HUDEP-2 (cell line): ENCODE data around the gene AADAT.
A peak's percentile ranks its signal among the peaks of the same experiment; 100 is the strongest.

Source experiments
- DNase-seq, 76 experiments: peaks; one replicate each; lab custom pipeline; 2025; ENCODE audit not compliant: unreplicated experiment in 76 of 76; lab: John Stamatoyannopoulos, UW

AADAT gene

GRCh38 chr4:170035845-170036244 is 53.9 kb downstream of the AADAT start:
- DNase-seq, result no peak

- DNase-seq, result no peak
Observed at GRCh38 chr4:170035231-170035630, 54.5 kb downstream of the AADAT start.

- DNase-seq, result no peak
Observed at GRCh38 chr4:170033999-170034398, 55.8 kb downstream of the AADAT start.

- no peak for DNase-seq
Observed at GRCh38 chr4:170030121-170030520, 59.6 kb downstream of the AADAT start.

- DNase-seq, result peak; percentile 12 to 95 (median 86)
Observed at GRCh38 chr4:170027181-170027829, 62.5 kb downstream of the AADAT start.

- peak in 73 of 76 experiments; percentile 4 to 83 (median 68) for DNase-seq
Observed at GRCh38 chr4:170026253-170027021, 63.3 kb downstream of the AADAT start, which contains the start of gene MFAP3L. Gene MFAP3L, minus strand, starts transcription at chr4:170026395. Its CDS starts 20,518 bp downstream, at chr4:170005877.

GRCh38 chr4:170025523-170026252 is 64.1 kb downstream of the AADAT start:
- peak in 5 of 76 experiments; percentile 4 to 34 (median 31) for DNase-seq

GRCh38 chr4:170022211-170022610 is 67.5 kb downstream of the AADAT start:
- no peak for DNase-seq

- no peak for DNase-seq
Observed at GRCh38 chr4:170017252-170017651, 72.5 kb downstream of the AADAT start.

GRCh38 chr4:170015285-170015684 is 74.5 kb downstream of the AADAT start:
- no peak for DNase-seq

- no peak for DNase-seq
Observed at GRCh38 chr4:170014359-170015011, 75.3 kb downstream of the AADAT start.

- no peak for DNase-seq
Observed at GRCh38 chr4:170012629-170012958, 77.2 kb downstream of the AADAT start.

- no peak for DNase-seq
Observed at GRCh38 chr4:170011921-170012628, 77.7 kb downstream of the AADAT start.
